Fibroblast of skin of left biceps (primary cell): ENCODE results near the gene ZDHHC14.
"Not testable (repeated sequence)": the region's sequence is repeated elsewhere in the genome, so short reads cannot be mapped to it uniquely, and the experiment has no call there.

Experiments used
- DNase-seq, 2 experiments: peaks; one replicate each; pipeline ENCODE4 v3.0.0-alpha.2; 2013; ENCODE audit warnings: low read depth in 2 of 2

Gene ZDHHC14

DNA sequence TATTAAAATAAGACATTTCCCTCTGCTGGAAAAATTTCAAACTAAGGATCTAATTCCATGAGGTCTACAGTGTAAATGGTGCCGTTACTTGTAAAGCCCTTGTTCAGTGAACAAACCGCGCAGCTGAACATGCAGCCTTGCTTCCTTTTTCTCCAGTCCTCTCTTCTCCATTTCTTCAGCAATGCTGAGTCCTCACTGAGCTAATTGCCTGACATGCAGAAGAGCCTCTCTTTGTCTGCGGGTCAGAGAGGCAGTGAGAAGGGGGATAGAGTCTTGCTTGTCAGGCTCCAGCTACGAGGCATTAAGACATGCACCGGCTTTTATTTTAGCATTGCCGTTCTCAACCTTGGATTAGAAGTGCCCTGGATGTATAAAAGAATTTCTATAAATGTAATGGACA lies 25.7 kb downstream of the ZDHHC14 start:
- no peak for DNase-seq

DNA sequence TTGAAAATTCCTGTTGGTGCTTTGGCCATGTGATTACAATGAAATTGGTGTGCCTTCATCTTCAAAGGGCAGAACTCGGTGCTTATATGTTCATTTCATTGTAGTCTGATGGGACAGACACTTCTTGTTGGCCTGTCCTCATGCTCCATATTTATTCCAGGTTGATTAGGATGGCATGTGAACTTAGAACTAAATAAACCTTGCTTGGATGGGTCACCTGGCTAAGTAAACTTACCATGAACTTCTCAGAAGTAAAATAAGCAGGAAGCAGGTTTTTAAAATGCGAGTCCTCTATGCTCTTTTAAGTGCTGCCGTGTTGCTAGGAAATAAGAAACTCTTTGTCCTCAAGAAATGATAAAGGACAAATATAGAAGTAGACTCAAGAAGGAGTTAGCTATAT lies 26.7 kb downstream of the ZDHHC14 start:
- no peak for DNase-seq

DNA sequence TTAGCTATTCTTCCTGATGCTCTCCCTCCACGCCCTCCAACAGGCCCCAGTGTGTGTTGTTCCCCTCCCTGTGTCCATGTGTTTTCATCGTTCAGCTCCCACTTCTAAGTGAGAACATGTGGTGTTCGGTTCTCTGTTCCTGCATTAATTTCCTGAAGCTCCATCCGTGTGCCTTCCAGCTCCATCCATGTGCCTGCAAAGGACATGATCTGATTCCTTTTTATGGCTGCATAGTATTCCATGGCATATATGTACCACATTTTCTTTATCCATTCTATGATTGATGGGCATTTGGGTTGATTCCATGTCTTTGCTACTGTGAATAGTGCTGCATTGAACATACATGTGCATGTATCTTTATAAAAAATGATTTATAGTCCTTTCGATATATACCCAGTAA lies 27.4 kb downstream of the ZDHHC14 start:
- DNase-seq, result not testable (repeated sequence)

DNA sequence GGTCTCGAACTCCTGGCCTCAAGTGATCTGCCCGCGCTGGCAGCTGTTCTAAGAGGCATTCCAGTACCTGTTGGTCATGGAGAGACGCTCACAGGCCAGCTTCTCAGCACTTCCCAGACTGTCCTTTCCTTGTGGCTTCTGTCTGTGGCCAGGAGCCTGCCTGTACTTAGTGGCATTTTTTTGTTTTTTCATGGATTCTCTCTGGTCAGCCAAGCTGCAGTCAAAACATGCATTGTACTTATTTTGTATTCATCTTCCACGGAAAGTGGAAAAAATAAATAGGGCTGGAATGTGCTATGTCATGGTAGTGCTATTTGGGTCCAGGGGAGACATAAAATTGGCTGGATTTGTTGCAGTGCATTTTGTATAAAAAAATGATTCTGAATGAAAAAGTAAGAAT lies 29.1 kb downstream of the ZDHHC14 start:
- DNase-seq, result no peak

DNA sequence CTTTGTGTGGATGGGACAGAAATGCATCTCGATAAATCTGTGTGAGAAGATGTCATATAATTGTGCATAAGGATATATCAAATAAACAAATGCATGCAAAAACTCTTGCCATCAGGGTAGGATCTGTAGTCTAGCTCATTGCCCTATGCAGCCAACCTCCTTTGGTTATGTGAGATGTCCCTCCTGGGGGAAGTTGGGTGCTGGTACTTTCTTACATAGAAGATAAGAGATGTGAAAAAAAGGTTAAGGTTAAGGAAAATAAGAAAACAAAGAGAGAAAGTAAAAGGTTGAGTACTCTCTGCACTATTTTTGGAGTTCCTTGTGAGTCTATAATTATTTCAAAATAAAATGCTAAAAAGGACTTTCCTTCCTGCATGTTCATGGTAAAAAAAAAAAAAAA lies 30.4 kb downstream of the ZDHHC14 start:
- DNase-seq, result no peak

DNA sequence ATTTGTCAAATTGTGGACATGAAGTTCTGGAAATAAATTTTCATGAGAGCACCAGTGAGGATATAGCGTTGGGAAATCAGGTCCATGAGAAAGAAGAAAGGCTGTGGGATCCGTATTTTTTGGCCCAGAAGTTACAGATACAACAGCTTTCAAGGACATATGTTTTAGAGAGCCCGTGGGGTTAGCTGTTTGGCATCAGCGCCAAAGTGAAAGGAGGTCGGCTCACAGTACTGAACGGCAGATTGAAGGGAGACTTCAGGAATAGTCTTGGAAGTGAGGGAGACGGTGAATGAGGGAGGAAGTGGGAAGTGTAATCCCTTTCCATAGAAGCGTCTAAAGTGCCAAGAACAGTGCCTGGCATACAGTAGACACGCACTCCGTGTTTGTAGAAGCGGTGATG lies 31.8 kb downstream of the ZDHHC14 start:
- DNase-seq, result no peak

DNA sequence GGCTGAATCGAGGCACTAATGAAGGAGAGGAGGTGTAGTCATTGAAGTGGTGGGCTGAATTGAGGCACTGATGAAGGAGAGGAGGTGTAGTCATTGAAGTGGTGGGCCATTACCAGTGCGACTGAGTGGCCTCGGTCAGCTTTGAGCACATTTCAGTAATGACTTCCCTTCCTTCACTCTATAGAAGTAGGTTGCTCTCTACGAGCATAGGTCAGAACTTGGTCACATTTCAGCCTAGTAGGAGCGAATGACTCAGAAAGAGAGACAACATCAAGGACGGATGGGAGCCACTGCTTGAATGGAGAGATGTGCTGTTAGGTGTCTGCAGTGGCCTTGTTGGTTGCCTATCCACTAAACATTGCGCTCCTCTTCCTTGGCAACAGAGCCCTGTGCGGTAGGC lies 39.5 kb downstream of the ZDHHC14 start:
- DNase-seq, result no peak

DNA sequence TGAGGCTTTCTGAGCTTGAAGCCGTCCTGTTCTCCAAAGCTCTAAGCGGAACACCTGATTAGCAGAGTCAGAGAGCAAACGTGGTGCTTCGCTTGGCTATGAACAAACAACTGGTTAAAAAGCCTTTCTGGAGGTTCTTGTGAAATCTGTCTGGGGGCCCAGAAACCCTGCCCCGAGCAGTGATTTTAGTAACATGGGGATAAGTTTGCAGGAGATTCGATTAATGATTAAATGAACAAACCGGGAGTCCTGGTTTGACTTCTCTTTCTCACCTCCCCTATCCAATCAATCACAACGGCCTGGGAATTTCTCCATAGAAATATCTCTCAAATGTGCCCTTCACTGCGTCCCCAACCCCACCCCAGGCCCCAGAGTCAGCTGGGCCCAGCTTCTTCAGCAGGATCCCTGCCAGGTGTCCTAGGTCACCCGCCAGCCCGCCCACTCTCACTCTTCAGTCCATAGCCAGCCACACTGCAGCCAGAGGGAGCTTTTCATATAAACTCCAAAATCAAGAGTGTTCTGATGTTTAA lies 43.6 kb downstream of the ZDHHC14 start:
- DNase-seq, result no peak

DNA sequence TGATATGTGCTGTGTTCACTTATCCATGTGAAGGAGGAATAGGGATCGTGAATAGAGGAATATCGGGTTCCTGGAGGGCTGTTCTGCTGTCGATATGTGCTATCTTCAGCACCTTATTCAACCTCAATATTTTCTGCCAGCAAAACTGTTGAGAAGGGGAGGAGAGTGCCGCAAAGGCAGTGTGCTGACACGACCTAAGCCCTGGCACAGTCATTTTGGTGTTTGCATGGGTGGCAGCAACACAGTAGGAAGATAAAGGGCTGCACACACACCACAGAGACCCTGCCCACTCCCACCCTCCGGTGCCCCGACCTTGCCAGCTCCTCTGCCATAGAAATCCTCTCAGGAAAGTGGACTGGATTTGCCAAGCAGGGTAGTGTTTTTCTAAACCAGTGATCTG lies 47.0 kb downstream of the ZDHHC14 start:
- DNase-seq, result no peak

DNA sequence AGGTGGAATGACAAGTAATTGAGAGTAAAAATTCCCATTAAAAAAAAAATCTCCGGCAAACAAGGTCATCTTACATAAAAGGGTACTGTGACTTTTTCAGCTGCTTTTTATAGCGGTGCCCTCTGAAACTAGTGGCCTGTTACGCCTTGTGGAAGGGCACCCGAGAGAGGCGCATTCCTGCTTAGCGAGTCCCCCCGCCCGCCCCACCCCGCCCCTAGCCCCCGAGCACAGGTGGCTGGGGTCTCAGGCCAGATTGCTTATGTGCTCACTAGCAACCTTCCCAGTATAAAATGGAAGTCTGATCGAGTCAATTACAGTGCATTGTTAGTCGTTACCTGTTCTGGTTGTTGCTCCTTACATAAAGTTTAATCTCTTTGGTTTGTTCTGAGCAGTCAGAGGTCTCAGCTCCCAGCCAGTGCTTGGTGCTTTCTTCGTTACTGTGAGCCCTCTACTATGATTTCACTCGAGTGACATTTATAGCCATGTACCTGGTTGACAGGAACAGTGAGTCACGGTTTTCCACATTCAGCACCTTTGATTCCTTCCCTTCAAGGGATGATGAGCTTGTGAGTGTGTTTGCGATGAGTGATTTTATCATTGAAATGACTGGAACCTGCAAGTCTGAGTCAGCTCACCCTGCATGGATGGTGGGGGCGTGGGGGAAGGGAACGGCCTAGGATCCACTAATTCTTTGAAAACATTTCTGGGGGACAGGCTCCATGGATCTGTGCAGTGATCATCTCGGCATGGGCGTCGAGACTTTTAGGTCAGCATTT lies 47.6 kb downstream of the ZDHHC14 start:
- DNase-seq, result no peak

DNA sequence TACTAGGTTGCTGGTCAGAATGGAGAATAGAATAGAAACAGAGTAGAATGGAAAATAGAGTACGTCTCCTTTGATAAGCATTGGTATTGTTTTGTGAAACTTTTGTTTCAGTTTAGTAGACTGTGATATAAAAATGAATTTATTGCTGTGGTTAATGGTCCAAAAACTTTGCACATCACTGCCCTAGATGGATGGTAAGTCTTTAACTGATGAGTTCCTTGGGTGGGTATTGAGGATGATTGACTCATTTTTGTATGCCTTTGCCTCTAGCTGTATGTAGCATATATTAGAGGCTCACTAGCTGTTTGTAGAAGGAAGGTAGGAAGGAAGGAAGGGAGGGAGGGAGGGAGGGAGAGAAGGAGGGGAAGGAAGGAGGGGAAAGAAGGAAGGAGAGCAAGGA lies 48.3 kb downstream of the ZDHHC14 start:
- DNase-seq, result no peak

DNA sequence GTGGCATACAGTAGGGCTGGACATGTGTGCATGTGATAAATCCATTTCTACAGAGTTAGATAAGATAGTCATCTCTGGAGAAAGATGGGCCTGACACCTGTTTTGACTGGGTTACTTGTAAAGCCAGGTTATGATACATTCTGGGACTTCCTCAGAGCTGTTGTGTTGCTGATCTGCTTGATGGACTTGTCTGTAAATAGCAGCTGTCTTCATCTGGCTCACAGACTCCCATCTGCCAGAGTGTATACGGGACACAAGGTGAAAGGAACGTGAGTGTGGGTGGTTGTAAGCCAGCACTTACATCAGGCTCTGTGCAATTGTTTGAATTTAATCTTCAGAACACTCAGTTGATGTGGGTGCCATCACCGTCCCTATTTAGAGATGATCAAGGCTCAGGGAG lies 49.8 kb downstream of the ZDHHC14 start:
- DNase-seq, result no peak

DNA sequence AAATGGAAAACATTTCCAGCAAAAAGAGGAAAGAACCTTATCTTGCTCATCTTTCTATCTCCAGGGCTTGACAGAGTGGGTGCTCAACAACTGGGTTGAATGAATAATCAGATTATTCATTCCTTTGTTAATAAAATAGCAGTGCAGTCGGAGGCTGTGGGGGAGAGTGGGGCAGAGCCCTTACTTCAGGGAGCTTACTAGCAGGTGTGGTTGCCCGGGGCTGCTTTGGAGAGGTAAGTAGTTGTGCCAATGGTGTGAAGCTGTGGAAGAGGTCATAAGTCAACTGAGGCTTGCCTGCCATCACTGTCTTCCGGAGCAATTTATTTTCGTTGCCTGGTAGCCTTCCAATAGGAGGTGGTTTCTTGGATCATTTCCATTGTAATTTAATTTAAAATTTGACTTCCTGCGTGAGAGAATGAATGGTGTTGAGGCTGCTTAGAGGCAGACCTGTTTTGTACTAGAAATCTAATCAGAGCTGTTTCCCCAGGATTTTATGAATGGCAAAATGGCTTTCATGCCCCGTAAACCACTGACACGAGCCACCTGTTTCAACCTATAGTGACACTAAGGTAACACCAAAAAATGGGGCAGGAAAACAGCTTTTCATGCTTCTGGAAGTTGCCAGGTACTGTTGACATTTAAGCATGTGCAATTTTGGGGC lies 51.4 kb downstream of the ZDHHC14 start:
- no peak for DNase-seq

DNA sequence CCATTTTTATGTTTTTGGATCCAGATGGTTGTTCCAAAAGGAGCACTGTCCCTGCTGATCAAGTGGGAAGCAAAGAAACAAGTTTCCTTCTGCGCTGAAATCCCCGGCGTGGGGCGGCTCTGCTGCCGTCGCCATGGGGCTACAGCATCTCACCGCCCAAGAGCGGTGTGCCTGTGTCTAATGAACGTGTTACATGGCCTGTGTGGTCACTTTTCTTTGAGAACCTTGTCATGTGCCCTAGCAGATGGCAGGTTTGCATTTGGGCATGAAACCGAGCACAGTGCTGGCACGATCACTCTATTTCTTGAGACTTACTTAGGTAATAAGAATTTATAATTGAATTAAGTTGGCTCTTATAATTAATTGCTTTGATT lies 51.9 kb downstream of the ZDHHC14 start:
- no peak for DNase-seq

DNA sequence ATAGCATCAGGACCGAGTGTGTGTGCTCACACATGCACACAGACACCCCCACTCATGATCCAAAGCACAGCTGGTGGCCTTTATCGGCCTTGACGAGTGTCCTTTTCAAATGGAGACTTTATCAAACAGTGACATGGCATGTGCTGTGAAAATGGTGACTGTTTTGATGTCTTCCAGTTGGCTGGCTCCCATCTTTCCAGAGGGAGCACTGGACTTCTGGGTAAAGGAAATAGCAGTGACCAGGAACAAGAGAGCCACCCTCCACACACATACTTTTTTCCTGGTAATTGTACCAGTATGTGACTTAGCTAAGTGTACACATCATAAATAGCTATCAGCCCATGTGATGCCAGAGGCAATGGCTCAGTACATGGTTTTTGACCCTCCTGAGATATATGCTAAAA lies 52.7 kb downstream of the ZDHHC14 start:
- no peak for DNase-seq

DNA sequence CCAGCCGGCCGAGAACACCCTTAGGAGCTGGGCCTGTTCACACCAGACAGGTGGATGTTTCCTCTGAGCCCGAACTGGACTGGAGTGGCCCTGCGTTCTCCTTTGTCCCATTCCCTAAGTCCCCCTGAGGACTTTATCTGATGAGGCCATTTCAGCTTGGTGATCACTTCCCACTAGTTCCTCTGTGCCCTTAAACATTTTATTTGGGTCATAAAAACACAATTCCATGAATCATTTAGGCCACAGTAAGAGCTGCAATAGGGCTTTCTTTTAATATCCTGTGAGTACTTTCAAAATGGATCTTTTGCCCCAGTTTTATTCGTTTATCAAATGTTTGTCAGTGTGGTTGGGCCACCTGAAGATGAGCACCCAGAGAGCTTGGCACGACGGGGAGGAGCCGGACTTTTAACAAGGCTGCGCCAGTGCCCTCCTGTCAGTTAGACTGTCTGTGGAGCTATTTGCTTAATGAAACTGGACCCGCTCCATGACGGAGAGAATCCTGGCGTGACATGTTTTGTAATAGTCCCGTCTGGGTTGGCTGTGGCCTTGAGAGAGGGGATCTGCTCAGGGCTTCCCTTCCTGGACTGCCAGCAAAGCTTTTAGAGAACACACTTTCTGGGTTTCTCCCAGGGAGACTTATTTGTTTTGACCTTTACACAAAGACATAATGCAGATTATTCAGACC lies 53.5 kb downstream of the ZDHHC14 start:
- DNase-seq, result no peak

DNA sequence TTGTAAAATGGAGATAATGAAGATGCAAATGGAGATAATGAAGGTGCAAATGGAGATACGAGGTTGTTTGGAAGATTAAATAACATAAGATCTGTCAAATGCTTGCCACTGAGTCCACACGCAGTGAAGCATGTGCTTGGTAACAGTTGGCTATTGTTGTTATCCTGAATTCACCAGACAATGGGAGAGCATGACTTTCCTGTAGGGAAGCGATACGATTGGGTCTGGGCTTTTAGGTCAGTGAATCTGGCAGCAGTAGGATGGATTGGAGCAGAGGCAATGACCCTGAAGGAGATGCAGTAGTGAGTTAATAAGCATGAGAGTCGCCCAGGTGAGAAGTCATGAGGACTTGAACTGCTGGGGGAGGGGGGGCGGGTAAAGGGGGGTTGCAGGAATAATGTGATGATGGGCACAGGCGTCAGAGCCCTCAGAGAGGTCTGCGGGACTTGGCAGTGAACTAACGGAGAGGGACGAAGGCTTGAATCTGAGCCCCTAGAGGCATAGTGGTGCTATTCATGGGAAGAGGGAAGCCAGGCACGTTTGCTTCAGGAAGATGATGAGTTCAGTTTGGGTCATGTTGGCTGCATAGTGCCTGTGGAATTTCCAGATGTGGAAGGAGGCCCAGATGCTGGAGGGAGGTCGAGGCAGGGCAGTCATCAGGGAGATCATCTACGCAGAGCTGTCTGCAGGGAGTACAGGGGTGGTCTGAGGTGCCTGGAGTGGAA lies 55.4 kb downstream of the ZDHHC14 start:
- DNase-seq, result no peak

DNA sequence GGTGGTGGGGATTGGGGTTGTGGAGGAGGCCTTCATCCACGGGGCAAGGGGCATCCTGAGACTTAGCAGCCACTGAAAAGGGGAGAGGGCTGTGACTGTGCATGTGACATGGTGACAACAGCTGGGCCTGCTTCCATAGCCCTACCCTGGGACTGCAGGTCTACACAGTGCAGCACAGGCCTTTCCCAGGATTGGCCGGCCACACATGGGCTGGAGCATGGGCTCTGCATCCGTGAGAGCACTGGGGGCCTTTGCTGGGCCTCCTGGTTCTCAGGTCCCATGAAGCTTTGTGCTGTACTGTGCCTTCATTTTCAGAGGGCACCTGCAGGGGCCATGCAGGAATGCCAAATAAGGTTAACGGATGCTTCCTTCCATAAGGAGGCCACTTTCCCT lies 56.0 kb downstream of the ZDHHC14 start:
- DNase-seq, result no peak

DNA sequence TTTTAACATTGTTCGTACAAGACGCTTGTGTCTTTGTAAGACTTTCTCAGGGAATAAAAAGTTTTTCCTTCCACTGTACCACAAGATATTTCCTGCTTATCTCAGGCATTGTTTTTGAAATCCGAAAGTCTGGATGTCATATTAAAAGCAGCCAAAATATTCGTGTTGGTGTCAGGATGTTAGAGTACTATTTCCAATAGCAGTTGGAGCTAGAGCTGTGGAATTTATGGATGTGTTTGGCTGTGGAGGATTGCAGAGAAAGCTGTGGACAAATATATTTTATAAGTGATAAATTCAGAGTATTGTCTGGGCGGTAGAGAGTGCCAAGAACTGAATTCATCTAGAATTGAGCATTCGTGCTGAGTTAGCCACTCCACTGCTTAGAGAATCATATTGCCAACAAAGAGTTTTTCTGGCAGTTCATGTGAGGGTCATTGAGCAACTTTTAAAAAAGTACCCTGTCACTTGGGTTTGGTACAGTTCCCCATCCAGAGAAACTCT lies 57.7 kb downstream of the ZDHHC14 start:
- DNase-seq, result no peak

DNA sequence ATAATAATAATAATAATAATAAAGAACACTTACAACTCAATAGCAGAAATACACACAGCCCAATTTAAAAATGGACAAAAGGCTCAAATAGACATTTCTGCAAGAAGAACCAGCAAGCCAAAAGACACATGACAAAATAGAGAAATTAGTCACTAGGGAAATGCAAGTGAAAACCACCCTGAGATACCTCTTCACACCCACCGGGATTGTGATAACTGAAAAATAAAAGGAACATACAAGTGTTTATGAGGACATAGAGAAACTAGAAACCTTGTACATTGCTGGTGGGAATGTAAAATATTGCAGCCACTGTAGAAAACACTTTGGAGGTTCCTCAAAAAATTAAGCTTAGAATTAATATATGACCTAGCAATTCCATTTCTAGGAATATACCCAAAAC lies 59.2 kb downstream of the ZDHHC14 start:
- no peak for DNase-seq

DNA sequence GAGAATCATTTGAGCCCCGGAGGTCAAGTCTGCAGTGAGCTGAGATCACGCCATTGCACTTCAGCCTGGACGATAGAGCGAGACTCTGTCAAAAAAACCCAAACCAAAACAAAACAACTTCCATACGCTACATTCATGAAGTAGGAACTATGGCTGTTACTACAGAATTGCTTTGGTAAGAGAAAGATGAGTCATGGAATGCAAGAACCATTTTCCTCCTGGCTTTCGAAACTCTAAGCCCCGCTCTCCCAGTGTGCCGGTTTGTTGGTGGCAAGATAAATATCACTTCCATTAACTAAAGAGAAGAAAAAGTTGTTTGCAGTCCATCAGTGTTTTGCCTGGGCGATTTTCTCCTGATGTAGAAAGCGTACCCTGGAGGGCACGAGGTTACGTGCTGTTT lies 61.3 kb downstream of the ZDHHC14 start:
- no peak for DNase-seq
